Measurements from ENCODE around the gene HIBADH.

- TF ChIP-seq CTCF (IDR thresholded peaks at IDR 0.05; ENCODE audit: extremely low read depth in 1 of 2, insufficient read depth in 1 of 2, low read depth in 1 of 2, low read length in 2 of 2) (peak; percentile 42 to 72), MAX (IDR thresholded peaks at IDR 0.05; ENCODE audit: insufficient read depth, insufficient read length) (no peak), JUN (IDR thresholded peaks at IDR 0.05; ENCODE audit: borderline replicate concordance, insufficient read depth, insufficient read length, low read depth) (no peak), EZH2 (IDR thresholded peaks at IDR 0.05; ENCODE audit: borderline replicate concordance, low read depth, low read length, severe bottlenecking) (no peak), MYC (IDR thresholded peaks at IDR 0.05; ENCODE audit: low read depth, low read length) (no peak), POLR2AphosphoS5 (IDR thresholded peaks at IDR 0.05; ENCODE audit: insufficient read depth, low read depth, low read length) (no peak)
Measured at GRCh38 chr7:27689591-27690164, 27.0 kb upstream of the HIBADH start.

Measured in endothelial cell of umbilical vein (primary cell).